Activated naive CD8-positive, alpha-beta T cell treated with anti-CD3 and anti-CD28 coated beads, Interleukin-2, amount 10 ng/mL, durations not matched to agents 7 days and 5 days (primary cell): ENCODE results near the gene TGFB1I1. TPM values are rescaled to one million over a fixed set of nuclear protein-coding genes. Genes with fewer than 3 reads are reported as not detected.
A peak's percentile ranks its signal among the peaks of the same experiment; 100 is the strongest.
"Not testable (repeated sequence)": the region's sequence is repeated elsewhere in the genome, so short reads cannot be mapped to it uniquely, and the experiment has no call there.

Experiments
- ATAC-seq: fragments of 150-1000 bp; cut with Tn5 transposase; one replicate; pipeline ENCODE4 v1.10.0; 2021; ENCODE audit warnings: low read depth, moderate library complexity
- POLR2A ChIA-PET: fragments of 350-600 bp; sonication (Branson Sonifier 250); formaldehyde crosslinking; loops from one replicate; lab custom pipeline; 2021; ENCODE audit warnings: antibody characterized with exemption; lab: Charles Lee
- DNase-seq: peaks from one replicate; pipeline ENCODE4 v3.0.0; 2021
- H3K27ac Mint-ChIP-seq: one replicate; pipeline ENCODE4 v1.8.0; 2022; ENCODE audit warnings: mild to moderate bottlenecking, mixed read lengths
- H3K27me3 Mint-ChIP-seq: one replicate; pipeline ENCODE4 v1.8.0; 2022; ENCODE audit warnings: mild to moderate bottlenecking, moderate library complexity, mixed read lengths
- H3K36me3 Mint-ChIP-seq: one replicate; pipeline ENCODE4 v1.8.0; 2021; ENCODE audit warnings: mild to moderate bottlenecking, mixed read lengths
- H3K4me1 Mint-ChIP-seq: one replicate; pipeline ENCODE4 v1.8.0; 2021; ENCODE audit warnings: mixed read lengths
- H3K4me3 Mint-ChIP-seq: one replicate; pipeline ENCODE4 v1.8.0; 2022; ENCODE audit warnings: mild to moderate bottlenecking, moderate library complexity, mixed read lengths
- H3K9me3 Mint-ChIP-seq: one replicate; pipeline ENCODE4 v1.8.0; 2021; ENCODE audit warnings: mixed read lengths
- total RNA-seq, 2 experiments: library from RNA; stranded (reverse); gene quantifications; one replicate each; pipeline ENCODE4 v1.2.3, GENCODE V29; 2021

The TGFB1I1 gene
- total RNA-seq, 2 experiments from 2014 or later, result 1.4 to 1.5 TPM

- H3K9me3 Mint-ChIP-seq, result no peaks in the 10 kb centered on the region
- DNase-seq (no peak), ATAC-seq (no peak)
- H3K27ac Mint-ChIP-seq, result no peak overlapping the region
- H3K27me3 Mint-ChIP-seq, result no peaks in the 10 kb centered on the region
- POLR2A ChIA-PET, result interaction anchor here (0.5 kb wide), 1 partner anchor 236 kb away, joined by 3 read pairs; no protein-coding TSS in a partner anchor
- H3K4me1 Mint-ChIP-seq, result peaks cover 20% of the 10 kb centered on the region
- H3K36me3 Mint-ChIP-seq, result no peaks in the 10 kb centered on the region
- no peak overlapping the region for H3K4me3 Mint-ChIP-seq
Measured at GRCh38 chr16:31438414-31438813, 33.5 kb upstream of the TGFB1I1 start.

GRCh38 chr16:31439023-31439422 lies 32.9 kb upstream of the TGFB1I1 start:
- H3K27me3 Mint-ChIP-seq, ATAC-seq, H3K9me3 Mint-ChIP-seq, H3K27ac Mint-ChIP-seq, H3K36me3 Mint-ChIP-seq, POLR2A ChIA-PET, DNase-seq, H3K4me3 Mint-ChIP-seq: not testable (repeated sequence)
- peaks cover 18% of the 10 kb centered on the region for H3K4me1 Mint-ChIP-seq

GRCh38 chr16:31439519-31439918 lies 32.4 kb upstream of the TGFB1I1 start:
- H3K27ac Mint-ChIP-seq, result no peak overlapping the region
- ATAC-seq (no peak), DNase-seq (no peak)
- no peaks in the 10 kb centered on the region for H3K36me3 Mint-ChIP-seq
- H3K4me1 Mint-ChIP-seq, result peaks cover 18% of the 10 kb centered on the region
- H3K4me3 Mint-ChIP-seq, result no peak overlapping the region
- POLR2A ChIA-PET, result interaction anchor here (0.8 to 0.9 kb wide), 2 partner anchors 13 to 237 kb away, joined by 3 read pairs; partner anchors contain the start of gene PYCARD
- H3K27me3 Mint-ChIP-seq, result no peaks in the 10 kb centered on the region
- no peaks in the 10 kb centered on the region for H3K9me3 Mint-ChIP-seq

GRCh38 chr16:31440516-31441184 lies 31.3 kb upstream of the TGFB1I1 start:
- H3K27ac Mint-ChIP-seq, result no peak overlapping the region
- POLR2A ChIA-PET, result interaction anchor here (0.6 to 1.0 kb wide), 4 partner anchors 12 to 392 kb away, joined by 3 to 7 read pairs (median 4); partner anchors contain the start of gene PYCARD

GRCh38 chr16:31441956-31442355 lies 30.0 kb upstream of the TGFB1I1 start:
- Mint-ChIP-seq H3K4me3 (peak overlapping the region; percentile 69), H3K27ac (peak overlapping the region; percentile 69), H3K36me3 (no peaks in the 10 kb centered on the region), H3K27me3 (no peaks in the 10 kb centered on the region), H3K4me1 (peaks cover 18% of the 10 kb centered on the region), H3K9me3 (no peaks in the 10 kb centered on the region)
- POLR2A ChIA-PET, result interaction anchor here (0.6 to 2.0 kb wide), 11 partner anchors 16 to 299 kb away, joined by 3 to 11 read pairs (median 6); partner anchors contain the start of genes FUS and PYCARD
- DNase-seq (no peak), ATAC-seq (no peak)

More at GRCh38 chr16:31440516-31441184, 31.3 kb upstream of the TGFB1I1 start:
- no peak for ATAC-seq
- no peak for DNase-seq
- peaks cover 18% of the 10 kb centered on the region for H3K4me1 Mint-ChIP-seq
- H3K9me3 Mint-ChIP-seq, result no peaks in the 10 kb centered on the region
- no peaks in the 10 kb centered on the region for H3K36me3 Mint-ChIP-seq
- no peaks in the 10 kb centered on the region for H3K27me3 Mint-ChIP-seq
- no peak overlapping the region for H3K4me3 Mint-ChIP-seq

GRCh38 chr16:31445931-31446330 lies 26.0 kb upstream of the TGFB1I1 start:
- ATAC-seq, H3K27me3 Mint-ChIP-seq, H3K4me3 Mint-ChIP-seq: not testable (repeated sequence)

GRCh38 chr16:31451201-31451600 lies 20.8 kb upstream of the TGFB1I1 start:
- POLR2A ChIA-PET, result interaction anchor here (0.8 to 1.0 kb wide), 2 partner anchors 9 to 377 kb away, joined by 3 read pairs; partner anchors contain the start of genes ZNF646 and ZNF668
- peaks cover 9% of the 10 kb centered on the region for H3K36me3 Mint-ChIP-seq
- H3K4me1 Mint-ChIP-seq, result peaks cover 27% of the 10 kb centered on the region
- H3K27ac Mint-ChIP-seq, result peak overlapping the region; percentile 3
- H3K27me3 Mint-ChIP-seq, result no peaks in the 10 kb centered on the region
- H3K9me3 Mint-ChIP-seq, result no peaks in the 10 kb centered on the region
- no peak for ATAC-seq
- no peak for DNase-seq
- H3K4me3 Mint-ChIP-seq, result no peak overlapping the region

More at GRCh38 chr16:31445931-31446330, 26.0 kb upstream of the TGFB1I1 start:
- POLR2A ChIA-PET, result interaction anchor here (0.7 to 1.1 kb wide), 2 partner anchors 61 to 245 kb away, joined by 3 to 5 read pairs; no protein-coding TSS in a partner anchor
- not testable (repeated sequence) for DNase-seq, H3K27ac Mint-ChIP-seq, H3K9me3 Mint-ChIP-seq, H3K36me3 Mint-ChIP-seq, H3K4me1 Mint-ChIP-seq

- no peak overlapping the region for H3K27ac Mint-ChIP-seq
- H3K27me3 Mint-ChIP-seq, result no peaks in the 10 kb centered on the region
Measured at GRCh38 chr16:31451681-31452351, 20.1 kb upstream of the TGFB1I1 start.

GRCh38 chr16:31452631-31453106 lies 19.3 kb upstream of the TGFB1I1 start:
- POLR2A ChIA-PET, result interaction anchor here (0.7 kb wide), 1 partner anchor 13 kb away, joined by 3 read pairs; no protein-coding TSS in a partner anchor
- ATAC-seq, result no peak
- peaks cover 13% of the 10 kb centered on the region for H3K36me3 Mint-ChIP-seq
- no peak overlapping the region for H3K4me3 Mint-ChIP-seq
- no peak for DNase-seq
- peaks cover 33% of the 10 kb centered on the region for H3K4me1 Mint-ChIP-seq
- H3K27ac Mint-ChIP-seq, result peak overlapping the region; percentile 51
- no peaks in the 10 kb centered on the region for H3K27me3 Mint-ChIP-seq
- no peaks in the 10 kb centered on the region for H3K9me3 Mint-ChIP-seq

More at GRCh38 chr16:31451681-31452351, 20.1 kb upstream of the TGFB1I1 start:
- peaks cover 30% of the 10 kb centered on the region for H3K4me1 Mint-ChIP-seq
- ATAC-seq (no peak), DNase-seq (no peak)
- POLR2A ChIA-PET, result interaction anchor here (0.6 to 1.0 kb wide), 4 partner anchors 9 to 378 kb away, joined by 3 read pairs; partner anchors contain the start of genes ZNF646 and ZNF668
- H3K36me3 Mint-ChIP-seq, result peaks cover 11% of the 10 kb centered on the region
- H3K9me3 Mint-ChIP-seq, result no peaks in the 10 kb centered on the region
- no peak overlapping the region for H3K4me3 Mint-ChIP-seq

- Mint-ChIP-seq H3K4me1 (peaks cover 37% of the 10 kb centered on the region), H3K36me3 (peaks cover 13% of the 10 kb centered on the region), H3K9me3 (no peaks in the 10 kb centered on the region), H3K27me3 (no peaks in the 10 kb centered on the region), H3K4me3 (no peak overlapping the region), H3K27ac (peak overlapping the region; percentile 9)
- DNase-seq, result no peak
- ATAC-seq, result no peak
- POLR2A ChIA-PET, result interaction anchor here (0.7 kb wide), 1 partner anchor 126 kb away, joined by 3 read pairs; no protein-coding TSS in a partner anchor
Measured at GRCh38 chr16:31453255-31454204, 18.4 kb upstream of the TGFB1I1 start.

- ATAC-seq (no peak), DNase-seq (peak; percentile 50)
- POLR2A ChIA-PET, result interaction anchor here (0.6 to 5.9 kb wide), 6 partner anchors 32 to 418 kb away, joined by 3 to 23 read pairs (median 4); partner anchors contain the start of genes FUS, RUSF1 and ZNF267
- peak overlapping the region; percentile 68 for H3K4me3 Mint-ChIP-seq
- H3K27ac Mint-ChIP-seq, result peak overlapping the region; percentile 49
- H3K36me3 Mint-ChIP-seq, result peaks cover 13% of the 10 kb centered on the region
- peaks cover 47% of the 10 kb centered on the region for H3K4me1 Mint-ChIP-seq
- no peaks in the 10 kb centered on the region for H3K27me3 Mint-ChIP-seq
- no peaks in the 10 kb centered on the region for H3K9me3 Mint-ChIP-seq
Measured at GRCh38 chr16:31455601-31456314, 16.2 kb upstream of the TGFB1I1 start.

- peak overlapping the region; percentile 87 for H3K4me3 Mint-ChIP-seq
- no peak overlapping the region for H3K27ac Mint-ChIP-seq
- H3K27me3 Mint-ChIP-seq, result no peaks in the 10 kb centered on the region
- no peak for ATAC-seq
- POLR2A ChIA-PET, result interaction anchor here (0.6 to 5.9 kb wide), 5 partner anchors 13 to 315 kb away, joined by 3 to 23 read pairs (median 13); partner anchors contain the start of genes PYCARD and RUSF1
- peaks cover 13% of the 10 kb centered on the region for H3K36me3 Mint-ChIP-seq
- no peaks in the 10 kb centered on the region for H3K9me3 Mint-ChIP-seq
- H3K4me1 Mint-ChIP-seq, result peaks cover 45% of the 10 kb centered on the region
- no peak for DNase-seq
Measured at GRCh38 chr16:31456988-31457360, 15.0 kb upstream of the TGFB1I1 start.
